OCI-LY1 (cell line): ENCODE data around the gene CCR9.

Experiments
- H2AFZ ChIP-seq: fragments of 200-600 bp; sonication (generic), shearing (Covaris generic); 2 replicates; pipeline ENCODE4 v1.6.0; 2014; ENCODE audit warnings: antibody characterized with exemption, mild to moderate bottlenecking, low read length
- H3F3A ChIP-seq: fragments of 200-600 bp; sonication (generic), shearing (Covaris generic); 2 replicates; pipeline ENCODE4 v1.6.0; 2014; ENCODE audit warnings: mild to moderate bottlenecking, antibody characterized with exemption, low read length, moderate library complexity; ENCODE audit not compliant: insufficient read depth
- H3K27ac ChIP-seq: fragments of 200-600 bp; sonication (generic); 2 replicates; pipeline ENCODE4 v1.5.1; 2014; ENCODE audit warnings: low read length, mixed run types, mild to moderate bottlenecking, low read depth; ENCODE audit not compliant: poor library complexity, severe bottlenecking
- H3K27me3 ChIP-seq: fragments of 200-600 bp; sonication (generic); 2 replicates; pipeline ENCODE4 v1.6.0; 2014; ENCODE audit warnings: antibody characterized with exemption, mild to moderate bottlenecking, low read length, moderate library complexity; ENCODE audit not compliant: insufficient read depth
- H3K36me3 ChIP-seq: fragments of 200-600 bp; sonication (generic); 2 replicates; pipeline ENCODE4 v1.6.1; 2014; ENCODE audit warnings: mild to moderate bottlenecking, antibody characterized with exemption, low read length, moderate library complexity, mixed read lengths; ENCODE audit not compliant: insufficient read depth
- H3K4me1 ChIP-seq: fragments of 200-600 bp; sonication (generic); 2 replicates; pipeline ENCODE4 v1.5.1; 2014; ENCODE audit warnings: mild to moderate bottlenecking, low read length, moderate library complexity; ENCODE audit not compliant: insufficient read depth, severe bottlenecking
- H3K4me2 ChIP-seq: fragments of 200-600 bp; sonication (generic), shearing (Covaris generic); 2 replicates; pipeline ENCODE4 v1.6.1; 2014; ENCODE audit warnings: low read length
- H3K4me3 ChIP-seq: fragments of 200-600 bp; sonication (generic); 2 replicates; pipeline ENCODE4 v1.5.1; 2014; ENCODE audit warnings: low read length, low read depth, mild to moderate bottlenecking, mixed read lengths; ENCODE audit not compliant: poor library complexity, severe bottlenecking
- H3K79me2 ChIP-seq: fragments of 200-600 bp; shearing (Covaris generic); 2 replicates; pipeline ENCODE4 v1.6.1; 2016; ENCODE audit warnings: mixed run types, low read length, mixed read lengths; ENCODE audit not compliant: insufficient read depth
- H3K9ac ChIP-seq: fragments of 200-600 bp; sonication (generic), shearing (Covaris generic); 2 replicates; pipeline ENCODE4 v1.6.1; 2014; ENCODE audit warnings: mild to moderate bottlenecking, low read length, mixed read lengths
- H3K9me2 ChIP-seq: fragments of 200-600 bp; sonication (generic), shearing (Covaris generic); 2 replicates; pipeline ENCODE4 v1.6.1; 2014; ENCODE audit warnings: low read depth, mild to moderate bottlenecking, low read length, mixed read lengths
- H3K9me3 ChIP-seq: fragments of 200-600 bp; shearing (Covaris generic); 2 replicates; pipeline ENCODE4 v1.6.1; 2014; ENCODE audit warnings: low read length, mixed read lengths
- H4K20me1 ChIP-seq: fragments of 200-600 bp; sonication (generic), shearing (Covaris generic); 2 replicates; pipeline ENCODE4 v1.6.0; 2016; ENCODE audit warnings: mild to moderate bottlenecking, low read length; ENCODE audit not compliant: insufficient read depth
- EZH2 ChIP-seq: fragments of 200-600 bp; sonication (generic), shearing (Covaris generic); IDR thresholded peaks from 2 replicates; pipeline ENCODE4 v1.8.0; 2017; ENCODE audit warnings: borderline replicate concordance, mixed run types, mild to moderate bottlenecking, antibody characterized with exemption, low read length, moderate library complexity, mixed read lengths
- TF ChIP-seq, protein P1 (sequence below): fragments of 200-600 bp; sonication (generic), shearing (Covaris generic); IDR thresholded peaks from 2 replicates; pipeline ENCODE4 v1.5.1; 2017; ENCODE audit warnings: mild to moderate bottlenecking, antibody characterized with exemption, low read length, moderate library complexity, mixed read lengths

CCR9 gene

DNA sequence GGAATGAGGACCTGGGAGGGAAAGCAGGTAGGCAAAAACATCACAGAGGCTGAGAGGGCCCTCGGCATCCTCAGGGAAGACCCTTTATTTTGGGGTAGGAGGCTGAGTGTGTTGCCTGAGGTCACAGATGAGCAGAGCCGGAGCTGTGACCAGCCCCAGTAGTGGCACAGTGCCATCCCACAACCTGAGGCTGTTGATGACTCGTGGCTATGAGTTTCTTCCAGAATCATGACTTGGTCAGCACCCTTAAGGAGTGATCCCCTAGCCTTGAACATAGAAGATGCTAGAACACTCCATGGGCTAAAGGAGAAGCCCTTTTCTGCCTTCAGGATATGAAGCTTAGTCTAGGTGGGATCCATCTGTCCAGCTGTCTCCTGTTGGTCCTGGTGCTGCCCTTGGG, 37.4 kb downstream of the CCR9 start:
- Histone ChIP-seq H3K4me2 (no peak overlapping the region), H3K9me2 (no peaks in the 10 kb centered on the region), H3F3A (no peaks in the 10 kb centered on the region), H2AFZ (no peak overlapping the region), H4K20me1 (no peaks in the 10 kb centered on the region), H3K36me3 (peaks cover 48% of the 10 kb centered on the region; the same call in 1 of the 2 replicates), H3K9me3 (no peaks in the 10 kb centered on the region), H3K27ac (no peak overlapping the region), H3K4me1 (no peaks in the 10 kb centered on the region), H3K79me2 (no peaks in the 10 kb centered on the region), H3K9ac (no peak overlapping the region), H3K4me3 (no peak overlapping the region), H3K27me3 (no peaks in the 10 kb centered on the region)
- TF ChIP-seq, protein P1, sequence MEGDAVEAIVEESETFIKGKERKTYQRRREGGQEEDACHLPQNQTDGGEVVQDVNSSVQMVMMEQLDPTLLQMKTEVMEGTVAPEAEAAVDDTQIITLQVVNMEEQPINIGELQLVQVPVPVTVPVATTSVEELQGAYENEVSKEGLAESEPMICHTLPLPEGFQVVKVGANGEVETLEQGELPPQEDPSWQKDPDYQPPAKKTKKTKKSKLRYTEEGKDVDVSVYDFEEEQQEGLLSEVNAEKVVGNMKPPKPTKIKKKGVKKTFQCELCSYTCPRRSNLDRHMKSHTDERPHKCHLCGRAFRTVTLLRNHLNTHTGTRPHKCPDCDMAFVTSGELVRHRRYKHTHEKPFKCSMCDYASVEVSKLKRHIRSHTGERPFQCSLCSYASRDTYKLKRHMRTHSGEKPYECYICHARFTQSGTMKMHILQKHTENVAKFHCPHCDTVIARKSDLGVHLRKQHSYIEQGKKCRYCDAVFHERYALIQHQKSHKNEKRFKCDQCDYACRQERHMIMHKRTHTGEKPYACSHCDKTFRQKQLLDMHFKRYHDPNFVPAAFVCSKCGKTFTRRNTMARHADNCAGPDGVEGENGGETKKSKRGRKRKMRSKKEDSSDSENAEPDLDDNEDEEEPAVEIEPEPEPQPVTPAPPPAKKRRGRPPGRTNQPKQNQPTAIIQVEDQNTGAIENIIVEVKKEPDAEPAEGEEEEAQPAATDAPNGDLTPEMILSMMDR, result no peak
- no peak for TF ChIP-seq EZH2

DNA sequence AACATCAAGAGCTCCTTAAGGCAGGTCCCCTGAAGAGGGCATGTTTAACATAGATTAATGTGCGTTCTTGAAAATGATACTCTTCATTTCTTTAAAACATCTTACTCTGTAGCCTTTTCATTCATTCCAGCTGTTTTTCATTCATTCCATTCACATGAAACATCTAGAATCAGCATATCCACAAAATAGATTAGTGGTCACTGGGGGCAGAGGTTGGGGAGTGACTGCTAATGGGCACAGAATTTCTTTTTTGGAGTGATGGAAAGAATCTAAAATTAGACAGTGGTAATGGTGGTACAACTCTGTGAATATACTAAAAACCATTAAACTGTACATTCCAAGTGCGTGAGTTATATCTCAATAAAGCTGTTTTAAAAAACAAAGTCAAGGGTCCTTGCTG, 41.5 kb downstream of the CCR9 start:
- Histone ChIP-seq H3K27me3 (no peaks in the 10 kb centered on the region), H3K4me1 (no peaks in the 10 kb centered on the region), H4K20me1 (no peaks in the 10 kb centered on the region), H2AFZ (no peak overlapping the region), H3K4me3 (no peak overlapping the region), H3K9ac (no peak overlapping the region), H3K79me2 (no peaks in the 10 kb centered on the region), H3K9me2 (no peaks in the 10 kb centered on the region), H3K9me3 (no peaks in the 10 kb centered on the region), H3F3A (no peaks in the 10 kb centered on the region), H3K36me3 (peaks cover 69% of the 10 kb centered on the region; the same call in 1 of the 2 replicates), H3K4me2 (no peak overlapping the region), H3K27ac (no peak overlapping the region)
- TF ChIP-seq EZH2, result no peak
- TF ChIP-seq, protein P1, result no peak

DNA sequence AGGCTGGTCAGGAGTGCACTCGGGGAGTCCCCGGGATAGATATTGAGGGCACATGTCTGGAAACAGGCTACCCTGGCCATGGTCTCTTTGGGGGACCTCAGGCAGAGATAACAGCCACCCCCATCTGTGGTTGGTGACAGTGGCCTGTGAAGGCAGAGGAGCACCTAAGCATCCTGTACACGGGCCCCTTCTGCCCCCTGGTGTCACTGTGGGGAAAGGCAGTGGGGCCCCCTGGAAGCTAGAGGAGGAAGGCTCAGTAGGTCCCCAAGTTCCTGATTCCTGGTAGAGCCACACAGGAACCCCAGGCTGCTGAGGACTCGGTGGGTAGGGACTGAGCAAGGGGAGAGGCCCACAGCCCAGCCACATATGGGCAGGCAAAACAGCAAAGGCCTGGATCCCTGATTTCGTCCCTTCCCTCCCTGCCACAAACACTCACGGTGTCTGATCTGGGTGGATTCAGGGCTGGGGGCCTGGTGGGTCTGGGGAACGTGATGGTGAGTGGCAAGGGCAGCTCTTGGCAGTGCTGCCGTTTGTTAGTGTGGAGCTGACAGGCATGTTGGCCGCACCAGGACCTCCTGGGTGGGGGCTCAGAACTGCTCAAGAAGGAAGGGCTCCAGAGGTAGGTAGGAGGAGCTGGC, 42.8 kb downstream of the CCR9 start:
- H4K20me1 ChIP-seq, result no peaks in the 10 kb centered on the region

More for the DNA sequence above, 42.8 kb downstream of the CCR9 start:
- H2AFZ ChIP-seq, result no peak overlapping the region
- no peaks in the 10 kb centered on the region for H3K9me2 ChIP-seq
- TF ChIP-seq, protein P1, result peak; percentile 72
- TF ChIP-seq EZH2, result no peak
- no peak overlapping the region for H3K4me3 ChIP-seq
- H3K9ac ChIP-seq, result no peak overlapping the region
- H3K27me3 ChIP-seq, result no peaks in the 10 kb centered on the region
- no peak overlapping the region for H3K27ac ChIP-seq
- no peaks in the 10 kb centered on the region for H3K4me1 ChIP-seq
- peaks cover 68% of the 10 kb centered on the region; the same call in 1 of the 2 replicates for H3K36me3 ChIP-seq
- no peaks in the 10 kb centered on the region for H3F3A ChIP-seq
- no peaks in the 10 kb centered on the region for H3K9me3 ChIP-seq
- no peaks in the 10 kb centered on the region for H3K79me2 ChIP-seq
- H3K4me2 ChIP-seq, result no peak overlapping the region
